Neural progenitor cell (in vitro differentiated cells): ENCODE measurements around the gene HEXD. TPM values are rescaled to one million over a fixed set of nuclear protein-coding genes. Genes with fewer than 3 reads are reported as not detected.
"Not testable (repeated sequence)": the region's sequence is repeated elsewhere in the genome, so short reads cannot be mapped to it uniquely, and the experiment has no call there.

Source experiments
- DNase-seq: peaks from one replicate; pipeline ENCODE4 v3.0.0-alpha.2; 2016; ENCODE audit warnings: low spot score
- H2AFZ ChIP-seq: fragments of 200-600 bp; sonication (generic); replicated peaks from 2 replicates; pipeline ENCODE4 v1.6.1; 2016; ENCODE audit warnings: antibody characterized with exemption
- H3F3A ChIP-seq: fragments of 200-600 bp; sonication (generic); 2 replicates; pipeline ENCODE4 v1.6.1; 2016; ENCODE audit warnings: antibody characterized with exemption, low read depth
- H3K27ac ChIP-seq: fragments of 200-600 bp; sonication (generic); 2 replicates; pipeline ENCODE4 v1.5.1; 2016; ENCODE audit warnings: mild to moderate bottlenecking
- H3K27me3 ChIP-seq: fragments of 200-600 bp; sonication (generic); 2 replicates; pipeline ENCODE4 v1.6.1; 2016; ENCODE audit warnings: mild to moderate bottlenecking, moderate library complexity
- H3K36me3 ChIP-seq: fragments of 200-600 bp; sonication (generic); 2 replicates; pipeline ENCODE4 v1.5.1; 2016
- H3K4me1 ChIP-seq: fragments of 200-600 bp; sonication (generic); 2 replicates; pipeline ENCODE4 v1.6.1; 2016; ENCODE audit warnings: mixed run types
- H3K4me2 ChIP-seq: fragments of 200-600 bp; sonication (generic); 2 replicates; pipeline ENCODE4 v1.6.1; 2016
- H3K4me3 ChIP-seq: fragments of 200-600 bp; sonication (generic); 2 replicates; pipeline ENCODE4 v1.5.1; 2016
- H3K79me2 ChIP-seq: fragments of 200-600 bp; sonication (generic); 2 replicates; pipeline ENCODE4 v1.6.1; 2016; ENCODE audit warnings: low read depth
- H3K9ac ChIP-seq: fragments of 200-600 bp; sonication (generic); 2 replicates; pipeline ENCODE4 v1.6.1; 2016
- H3K9me3 ChIP-seq: fragments of 200-600 bp; sonication (generic); 2 replicates; pipeline ENCODE4 v1.5.1; 2016; ENCODE audit warnings: low read depth
- H4K20me1 ChIP-seq: fragments of 200-600 bp; sonication (generic); 2 replicates; pipeline ENCODE4 v1.6.1; 2016; ENCODE audit warnings: low read depth
- H3K27ac Mint-ChIP-seq: 3 replicates; pipeline ENCODE4 v1.8.0; 2021; ENCODE audit warnings: mixed read lengths
- H3K27me3 Mint-ChIP-seq: 2 replicates; pipeline ENCODE4 v1.8.0; 2022; ENCODE audit warnings: low read depth, mild to moderate bottlenecking, inconsistent platforms, moderate library complexity, mixed read lengths; ENCODE audit not compliant: insufficient read depth
- H3K36me3 Mint-ChIP-seq: 3 replicates; pipeline ENCODE4 v1.8.0; 2021; ENCODE audit warnings: mixed read lengths
- H3K4me1 Mint-ChIP-seq: 3 replicates; pipeline ENCODE4 v1.8.0; 2021; ENCODE audit warnings: mixed read lengths
- H3K4me3 Mint-ChIP-seq: 3 replicates; pipeline ENCODE4 v1.8.0; 2021; ENCODE audit warnings: mild to moderate bottlenecking, moderate library complexity, mixed read lengths
- H3K9me3 Mint-ChIP-seq: 3 replicates; pipeline ENCODE4 v1.8.0; 2020; ENCODE audit warnings: mixed read lengths
- CTCF ChIP-seq: fragments of 200-600 bp; sonication (generic); IDR thresholded peaks from 2 replicates; pipeline ENCODE4 v1.5.1; 2017; ENCODE audit warnings: antibody characterized with exemption, mild to moderate bottlenecking
- EZH2 ChIP-seq: fragments of 200-600 bp; sonication (generic); IDR thresholded peaks from 2 replicates; pipeline ENCODE4 v1.6.1; 2017; ENCODE audit warnings: antibody characterized with exemption, mild to moderate bottlenecking, moderate library complexity
- EZH2phosphoT487 ChIP-seq: fragments of 200-600 bp; sonication (generic); IDR thresholded peaks from 2 replicates; pipeline ENCODE4 v1.6.1; 2017; ENCODE audit warnings: antibody characterized with exemption
- total RNA-seq: library from RNA; depleted of rRNA; stranded (reverse); fragments of >200 nt; gene quantifications from 2 replicates; pipeline ENCODE4 v1.2.3, GENCODE V29; 2015; ENCODE audit warnings: low replicate concordance

Gene HEXD
- total RNA-seq, 1 donor from 2014 or later: 22.3 TPM

- H3K9me3 ChIP-seq: no peaks in the 10 kb centered on the region
- no peak overlapping the region for H3K9ac ChIP-seq
- H3K27me3 ChIP-seq: peaks cover 25% of the 10 kb centered on the region
- H4K20me1 ChIP-seq: no peaks in the 10 kb centered on the region
- Mint-ChIP-seq H3K27ac (peak overlapping the region; percentile 29), H3K36me3 (no peaks in the 10 kb centered on the region), H3K9me3 (no peaks in the 10 kb centered on the region), H3K27me3 (peaks cover 11% of the 10 kb centered on the region), H3K4me1 (peaks cover 35% of the 10 kb centered on the region), H3K4me3 (no peak overlapping the region)
- no peak for TF ChIP-seq EZH2phosphoT487
- no peak for TF ChIP-seq CTCF
- no peak for TF ChIP-seq EZH2
- no peak overlapping the region for H2AFZ ChIP-seq
- DNase-seq: no peak
- no peaks in the 10 kb centered on the region for H3K79me2 ChIP-seq
- peaks cover 6% of the 10 kb centered on the region for H3F3A ChIP-seq
- no peak overlapping the region for H3K4me2 ChIP-seq
- H3K4me1 ChIP-seq: peaks cover 11% of the 10 kb centered on the region
- no peaks in the 10 kb centered on the region for H3K36me3 ChIP-seq
- H3K27ac ChIP-seq: no peak overlapping the region
- no peak overlapping the region for H3K4me3 ChIP-seq
Observed at GRCh38 chr17:82376042-82376730, 42.0 kb upstream of the HEXD start.

- H3K9me3 Mint-ChIP-seq, H2AFZ ChIP-seq, H3K27ac Mint-ChIP-seq: not testable (repeated sequence)
Observed at GRCh38 chr17:82377294-82377693, 40.9 kb upstream of the HEXD start.

GRCh38 chr17:82377924-82378740, 40.0 kb upstream of the HEXD start:
- H3K27ac ChIP-seq: no peak overlapping the region
- H3F3A ChIP-seq: no peaks in the 10 kb centered on the region
- no peaks in the 10 kb centered on the region for H3K9me3 Mint-ChIP-seq
- no peak overlapping the region for H3K9ac ChIP-seq
- no peaks in the 10 kb centered on the region for H4K20me1 ChIP-seq
- H3K36me3 ChIP-seq: no peaks in the 10 kb centered on the region
- no peak for DNase-seq
- peaks cover 4% of the 10 kb centered on the region for H3K27me3 Mint-ChIP-seq
- H3K27me3 ChIP-seq: peaks cover 6% of the 10 kb centered on the region
- no peaks in the 10 kb centered on the region for H3K4me1 ChIP-seq
- TF ChIP-seq CTCF (no peak), EZH2phosphoT487 (no peak), EZH2 (no peak)
- no peaks in the 10 kb centered on the region for H3K79me2 ChIP-seq
- no peaks in the 10 kb centered on the region for H3K36me3 Mint-ChIP-seq
- peaks cover 31% of the 10 kb centered on the region for H3K4me1 Mint-ChIP-seq
- no peak overlapping the region for H3K4me3 ChIP-seq
- no peak overlapping the region for H3K27ac Mint-ChIP-seq
- no peak overlapping the region for H2AFZ ChIP-seq
- H3K4me2 ChIP-seq: no peak overlapping the region
- H3K4me3 Mint-ChIP-seq: no peak overlapping the region
- no peaks in the 10 kb centered on the region for H3K9me3 ChIP-seq

More at GRCh38 chr17:82377294-82377693, 40.9 kb upstream of the HEXD start:
- peaks cover 11% of the 10 kb centered on the region for H3K27me3 Mint-ChIP-seq
- H3K4me3 Mint-ChIP-seq, H3K9me3 ChIP-seq, H3F3A ChIP-seq, H3K36me3 Mint-ChIP-seq, H3K4me1 ChIP-seq, H3K9ac ChIP-seq, H3K79me2 ChIP-seq, DNase-seq, H3K36me3 ChIP-seq, H3K4me3 ChIP-seq, H4K20me1 ChIP-seq, H3K27ac ChIP-seq, H3K4me2 ChIP-seq: not testable (repeated sequence)
- peaks cover 38% of the 10 kb centered on the region for H3K4me1 Mint-ChIP-seq
- peaks cover 14% of the 10 kb centered on the region for H3K27me3 ChIP-seq

- Histone ChIP-seq H3K79me2 (no peaks in the 10 kb centered on the region), H2AFZ (no peak overlapping the region), H3K27me3 (peaks cover under 1% of the 10 kb centered on the region), H4K20me1 (no peaks in the 10 kb centered on the region), H3K4me2 (no peak overlapping the region), H3K36me3 (no peaks in the 10 kb centered on the region), H3K9me3 (no peaks in the 10 kb centered on the region), H3K27ac (no peak overlapping the region), H3K4me3 (no peak overlapping the region), H3F3A (peaks cover 2% of the 10 kb centered on the region), H3K4me1 (peaks cover 3% of the 10 kb centered on the region), H3K9ac (no peak overlapping the region)
- H3K36me3 Mint-ChIP-seq: no peaks in the 10 kb centered on the region
- TF ChIP-seq EZH2 (no peak), EZH2phosphoT487 (no peak), CTCF (no peak)
- H3K9me3 Mint-ChIP-seq: no peaks in the 10 kb centered on the region
- H3K27ac Mint-ChIP-seq: peak overlapping the region; percentile 83
- H3K4me3 Mint-ChIP-seq: no peak overlapping the region
- DNase-seq: no peak
- peaks cover 5% of the 10 kb centered on the region for H3K27me3 Mint-ChIP-seq
- peaks cover 28% of the 10 kb centered on the region for H3K4me1 Mint-ChIP-seq
Observed at GRCh38 chr17:82378741-82379021, 39.5 kb upstream of the HEXD start.
